ENCODE measurements around the gene NPTN. TPM values are rescaled to one million over a fixed set of nuclear protein-coding genes. Genes with fewer than 3 reads are reported as not detected.

The NPTN gene
- total and polyA plus RNA-seq, 9 of the 15 experiments (the other 6 are each of a cell fraction or from before 2014, with no cell fraction given): 9.6 to 48.5 (median 21.7) TPM

DNA sequence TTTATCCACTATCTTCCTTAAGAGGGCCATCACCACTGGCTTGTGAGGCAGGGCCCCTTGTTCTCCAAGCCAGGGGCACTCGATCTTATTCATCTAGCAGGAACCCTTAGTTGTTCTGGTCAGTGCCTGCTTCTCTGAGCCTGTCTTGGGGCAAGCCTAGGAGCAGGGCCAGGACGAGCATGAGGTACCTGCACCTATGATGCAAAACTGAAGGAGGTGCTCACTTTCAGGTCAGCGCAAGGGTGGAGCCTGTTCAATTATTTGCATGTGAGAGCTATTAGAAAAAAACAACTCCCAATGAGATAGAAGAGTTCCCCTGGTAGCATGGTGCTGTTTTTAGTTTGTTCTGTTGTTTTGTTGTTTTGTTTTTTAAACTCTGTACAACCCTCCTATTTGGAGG is 46.0 kb upstream of the NPTN start:
- no peak for TF ChIP-seq HOXB6 (CRISPR knock-in tag; IDR thresholded peaks at IDR 0.05; ENCODE audit: borderline replicate concordance)
- TF ChIP-seq ZNF586 (CRISPR knock-in tag; conservative IDR thresholded peaks at IDR 0.05): no peak
- TF ChIP-seq SIX5 (IDR thresholded peaks at IDR 0.05; ENCODE audit: borderline replicate concordance in 1 of 2, insufficient read depth in 1 of 2, low read depth in 1 of 2, low read length in 2 of 2): no peak
- TF ChIP-seq TAF15 (IDR thresholded peaks at IDR 0.05; ENCODE audit: low read depth, low read length): no peak
- no peak for TF ChIP-seq NR2F6 (CRISPR knock-in tag; IDR thresholded peaks at IDR 0.05)
- TF ChIP-seq ZNF444 (CRISPR knock-in tag; IDR thresholded peaks at IDR 0.05): no peak
- TF ChIP-seq, protein P1, sequence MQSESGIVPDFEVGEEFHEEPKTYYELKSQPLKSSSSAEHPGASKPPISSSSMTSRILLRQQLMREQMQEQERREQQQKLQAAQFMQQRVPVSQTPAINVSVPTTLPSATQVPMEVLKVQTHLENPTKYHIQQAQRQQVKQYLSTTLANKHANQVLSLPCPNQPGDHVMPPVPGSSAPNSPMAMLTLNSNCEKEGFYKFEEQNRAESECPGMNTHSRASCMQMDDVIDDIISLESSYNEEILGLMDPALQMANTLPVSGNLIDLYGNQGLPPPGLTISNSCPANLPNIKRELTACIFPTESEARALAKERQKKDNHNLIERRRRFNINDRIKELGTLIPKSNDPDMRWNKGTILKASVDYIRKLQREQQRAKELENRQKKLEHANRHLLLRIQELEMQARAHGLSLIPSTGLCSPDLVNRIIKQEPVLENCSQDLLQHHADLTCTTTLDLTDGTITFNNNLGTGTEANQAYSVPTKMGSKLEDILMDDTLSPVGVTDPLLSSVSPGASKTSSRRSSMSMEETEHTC (IDR thresholded peaks at IDR 0.05): no peak
- no peak for TF ChIP-seq MYNN (IDR thresholded peaks at IDR 0.05)
- no peak for TF ChIP-seq MYNN (CRISPR knock-in tag; IDR thresholded peaks at IDR 0.05)
- TF ChIP-seq ZNF445 (CRISPR knock-in tag; IDR thresholded peaks at IDR 0.05; ENCODE audit: low read depth): no peak
- no peak for TF ChIP-seq MEF2A (IDR thresholded peaks at IDR 0.05; ENCODE audit: control insufficient read depth, low read depth, low read length)
- peaks cover 8 to 32% of the 10 kb centered on the region in 2 experiments; a peak in 3 of 5 replicates for H3K27me3 ChIP-seq (ENCODE audit: control insufficient read depth in 2 of 2, insufficient read depth in 2 of 2, low read length in 2 of 2)
- DNase-seq (ENCODE audit: extremely low read depth in 1 of 4, low spot score in 3 of 4) (no peak), FAIRE-seq (no peak), ATAC-seq (no peak)
- H3K9me1 ChIP-seq (ENCODE audit: control insufficient read depth, insufficient read depth, low read length): no peaks in the 10 kb centered on the region
- no peaks in the 10 kb centered on the region for H3K9me3 ChIP-seq (replicated peaks; ENCODE audit: control insufficient read depth, insufficient read depth, low read depth, low read length)
- no peaks in the 10 kb centered on the region for H3K36me3 ChIP-seq (ENCODE audit: control insufficient read depth, insufficient read depth, low read length)
- no peak overlapping the region for H2AFZ ChIP-seq (ENCODE audit: low read depth, low read length)
- 0% methylated on average over 3 of the region's 3 CpGs for WGBS (ENCODE audit: insufficient coverage, low coverage, missing lambda C conversion rate)
- BruUV-seq (replicated peaks): no TSS peak
- H3K4me3 ChIP-seq: no peak overlapping the region
- H3K4me1 ChIP-seq (replicated peaks in 1 of 2; ENCODE audit: control insufficient read depth in 2 of 2, insufficient read depth in 2 of 2, low read length in 2 of 2): peaks cover 3 to 8% of the 10 kb centered on the region in 2 experiments; a peak in 3 of 5 replicates
- no peak overlapping the region for H3K9ac ChIP-seq (ENCODE audit: insufficient read depth in 1 of 2, low read depth in 2 of 2, low read length in 2 of 2)
- no peak overlapping the region for H3K4me2 ChIP-seq (ENCODE audit: insufficient read depth, low read length)
- in situ Hi-C loops (cut with MboI): no loop called here
- CTCF ChIA-PET (ENCODE audit: low intra/inter-chr PET ratio): interaction anchor here (1.1 kb wide), 1 partner anchor 21 kb away, joined by 3 read pairs; no protein-coding TSS in a partner anchor
- H4K20me1 ChIP-seq (replicated peaks; ENCODE audit: control insufficient read depth, insufficient read depth, low read length): no peaks in the 10 kb centered on the region; the same call in 1 of the 2 replicates
- H3K27ac ChIP-seq (ENCODE audit: extremely low read depth, low read depth, low read length): no peak overlapping the region
- no peaks in the 10 kb centered on the region for H3K79me2 ChIP-seq (ENCODE audit: control insufficient read depth, insufficient read depth, low read length)
- intact Hi-C loops (cut with micrococcal nuclease): no loop called here
- POLR2A ChIA-PET: interaction anchor here (1.1 kb wide), 1 partner anchor 47 kb away, joined by 3 read pairs; no protein-coding TSS in a partner anchor
